Pancreas (tissue), 10 donors: Measurements from ENCODE around the gene FYN. TPM values are rescaled to one million over a fixed set of nuclear protein-coding genes. Genes with fewer than 3 reads are reported as not detected.

ENCODE experiments used
- ATAC-seq, 4 donors: fragments of 200-7000 bp; cut with Tn5 transposase; one replicate each; pipeline versions ENCODE4 v1.8.0 to v1.9.1; 2020; ENCODE audit warnings: mild to moderate bottlenecking in 4 of 4, moderate library complexity in 4 of 4
- DNase-seq, 6 donors: peaks; one replicate each; pipeline ENCODE4 v3.0.0-alpha.2; 2020
- FAIRE-seq: peaks from 2 replicates; lab custom pipeline; 2012; peaks lifted over from hg19 to GRCh38; lab: Jason Lieb, UNC
- H3K27ac ChIP-seq, 4 donors: fragments of 200-600 bp; sonication (generic); 1 replicate in 3 of 4; 2 replicates in 1 of 4; pipeline versions ENCODE4 v1.5.0 to v1.8.0; 2020
- H3K27me3 ChIP-seq, 4 donors: fragments of 200-600 bp; one replicate each; pipeline ENCODE4 v1.8.0; 2021
- H3K36me3 ChIP-seq, 3 donors: fragments of 200-600 bp; sonication (generic) in 1 of 3; one replicate each; pipeline versions ENCODE4 v1.5.0 to v1.8.0; 2020 to 2021
- H3K4me1 ChIP-seq, 3 donors: fragments of 200-600 bp; one replicate each; pipeline ENCODE4 v1.8.0; 2021
- H3K4me3 ChIP-seq, 4 donors: fragments of 200-600 bp; sonication (generic) in 2 of 4; one replicate each; pipeline versions ENCODE4 v1.5.0 to v1.8.0; 2020 to 2021
- H3K9me3 ChIP-seq, 4 donors: fragments of 200-600 bp; one replicate each; pipeline ENCODE4 v1.8.0; 2021
- WGBS, 2 donors: extraction: QIAGEN DNeasy Blood & Tissue Kit; methylation state at CpG; one replicate each; pipeline ENCODE4 v1.1.7; 2013; 5-methylcytosine and 5-hydroxymethylcytosine counted together
- intact Hi-C, 3 donors: fragments of 100-400 bp; cut with DNase I; formaldehyde crosslinking; loops; one replicate each; pipeline versions ENCODE4 v1.11.1 to v1.14.2; 2022
- polyA plus RNA-seq, 2 donors: library from polyadenylated mRNA; stranded (reverse); fragments of 200-250 nt; gene quantifications; one replicate each; pipeline ENCODE4 v1.2.3, GENCODE V29; 2013
- total RNA-seq, 6 donors: library from RNA; stranded (reverse); fragmentation: NEBNext Ultra II Directional in 4 of 6; extraction: Animal tissue kit (Norgen Biotek cat#: 25700) in 4 of 6; gene quantifications; one replicate each; pipeline versions ENCODE4 v1.2.1 to v1.2.4, GENCODE V29; 2021 to 2023
- TF ChIP-seq, protein P1 (sequence below), 4 donors: fragments of 200-600 bp; sonication (generic) in 3 of 4; IDR thresholded peaks; one replicate each; pipeline versions ENCODE4 v1.5.0 to v1.8.0; 2021; ENCODE audit warnings: antibody characterized with exemption in 4 of 4
- donor health status: healthy with polysubstance abuse.
- donor health status: DM: no; HTN: no; CAD: no; lungs with moderate emphysema.
- donor health status: DM: no; HTN: no; CAD: no.
- donor health status: control.
- donor health status: control.
- donor health status: Bipolar disorder and iron deficiency.
- donor health status: DM: yes; HTN: yes; CAD: no.
- donor health status: DM: no; HTN: no; CAD: no.
- donor health status: DM: no; HTN: no; CAD: no.
- donor health status: DM: yes; HTN: yes; CAD: no.

FYN gene
- total and polyA plus RNA-seq, 8 donors: 6.4 to 21.7 (median 11.9) TPM

DNA sequence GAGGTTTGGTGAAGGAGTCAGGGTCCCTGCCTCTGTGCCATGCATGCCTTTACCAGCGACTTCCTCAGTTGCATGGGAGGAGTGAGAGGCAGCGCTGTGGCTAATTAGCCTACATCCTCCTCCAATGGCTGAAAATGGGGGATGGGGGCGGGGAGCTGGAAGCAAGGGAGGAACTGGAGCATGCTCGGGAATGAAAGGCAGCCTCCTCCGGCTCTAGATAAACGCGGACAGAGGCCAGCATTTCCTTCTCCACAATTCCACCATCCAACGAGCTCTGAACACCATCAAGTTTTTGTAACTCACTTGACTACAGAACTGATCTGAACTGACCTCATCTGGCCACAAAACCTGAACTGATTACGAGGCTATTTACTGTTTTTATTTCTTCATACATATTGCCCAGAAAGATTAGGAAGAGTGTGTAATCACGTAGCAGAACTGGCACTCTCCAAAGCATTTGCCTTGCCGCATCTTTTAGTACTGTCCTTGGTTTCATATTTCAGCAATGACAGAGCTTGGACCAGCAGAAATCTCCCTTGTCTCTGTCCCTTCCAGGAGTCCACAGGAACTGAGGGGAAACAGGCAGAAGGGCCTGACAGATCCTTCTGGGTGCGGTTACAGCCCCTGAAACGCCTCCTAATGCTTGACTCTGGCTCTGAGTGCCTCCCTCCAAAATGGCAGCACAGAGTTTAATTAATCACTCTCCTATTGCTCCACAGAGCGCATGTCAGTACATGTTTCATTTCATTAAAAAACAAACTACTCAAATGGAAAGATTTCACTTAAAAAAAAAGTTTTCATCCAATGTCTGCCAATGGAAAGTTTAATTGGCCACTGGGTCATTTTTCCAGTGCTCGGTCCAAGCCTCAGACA, 209.3 kb downstream of the FYN start:
- DNase-seq: no peak
- Histone ChIP-seq H3K27ac (no peak overlapping the region), H3K9me3 (no peaks in the 10 kb centered on the region), H3K4me3 (no peak overlapping the region), H3K27me3 (no peaks in the 10 kb centered on the region), H3K4me1 (no peaks in the 10 kb centered on the region), H3K36me3 (no peaks in the 10 kb centered on the region)
- no peak for FAIRE-seq
- TF ChIP-seq, protein P1, sequence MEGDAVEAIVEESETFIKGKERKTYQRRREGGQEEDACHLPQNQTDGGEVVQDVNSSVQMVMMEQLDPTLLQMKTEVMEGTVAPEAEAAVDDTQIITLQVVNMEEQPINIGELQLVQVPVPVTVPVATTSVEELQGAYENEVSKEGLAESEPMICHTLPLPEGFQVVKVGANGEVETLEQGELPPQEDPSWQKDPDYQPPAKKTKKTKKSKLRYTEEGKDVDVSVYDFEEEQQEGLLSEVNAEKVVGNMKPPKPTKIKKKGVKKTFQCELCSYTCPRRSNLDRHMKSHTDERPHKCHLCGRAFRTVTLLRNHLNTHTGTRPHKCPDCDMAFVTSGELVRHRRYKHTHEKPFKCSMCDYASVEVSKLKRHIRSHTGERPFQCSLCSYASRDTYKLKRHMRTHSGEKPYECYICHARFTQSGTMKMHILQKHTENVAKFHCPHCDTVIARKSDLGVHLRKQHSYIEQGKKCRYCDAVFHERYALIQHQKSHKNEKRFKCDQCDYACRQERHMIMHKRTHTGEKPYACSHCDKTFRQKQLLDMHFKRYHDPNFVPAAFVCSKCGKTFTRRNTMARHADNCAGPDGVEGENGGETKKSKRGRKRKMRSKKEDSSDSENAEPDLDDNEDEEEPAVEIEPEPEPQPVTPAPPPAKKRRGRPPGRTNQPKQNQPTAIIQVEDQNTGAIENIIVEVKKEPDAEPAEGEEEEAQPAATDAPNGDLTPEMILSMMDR (IDR thresholded peaks at IDR 0.05): no peak
- intact Hi-C loops: no loop called here
- WGBS, 2 donors: 73 to 78% methylated on average over 15 of the region's 15 CpGs
- peak in 3 of 4 donors; percentile 8 to 26 (median 15) for ATAC-seq

DNA sequence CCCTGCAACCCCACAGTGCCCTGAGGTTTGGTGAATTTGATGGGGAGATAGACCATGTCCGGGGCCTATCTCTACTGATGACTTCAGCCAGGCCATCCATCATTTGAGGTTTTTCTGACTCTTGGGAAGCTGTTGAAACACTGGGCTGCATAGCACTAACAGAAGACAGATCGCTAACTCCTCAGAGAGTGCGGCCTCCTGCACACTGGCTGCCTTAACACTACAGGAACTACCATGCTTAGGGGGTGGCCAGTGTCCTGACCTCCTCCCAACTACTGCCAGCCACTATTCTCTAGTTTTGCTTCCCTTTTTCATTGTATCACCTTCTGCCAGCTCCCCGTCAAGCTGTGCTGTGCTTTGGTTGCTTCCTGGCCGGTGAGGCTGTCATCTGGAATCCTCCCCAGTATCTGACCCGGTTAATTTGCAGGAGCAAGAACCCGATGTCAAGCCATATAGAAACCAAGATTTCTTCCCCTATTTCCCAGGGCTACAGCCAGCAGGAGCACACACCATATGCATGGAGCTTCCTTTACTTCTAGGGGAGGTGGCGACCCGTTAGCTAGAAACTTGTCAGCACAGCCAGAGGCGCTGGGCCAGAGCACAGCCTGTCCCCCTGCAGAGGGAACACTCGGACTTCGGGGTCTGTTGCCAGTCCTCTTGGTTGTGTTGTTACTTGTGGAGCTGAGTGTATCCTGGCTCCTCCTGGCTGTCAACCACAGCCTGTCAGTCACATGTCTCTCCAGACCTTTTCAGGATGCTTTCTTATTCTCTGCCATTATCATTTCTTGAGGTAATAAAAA, 210.3 kb downstream of the FYN start:
- TF ChIP-seq, protein P1 (IDR thresholded peaks at IDR 0.05): no peak
- FAIRE-seq: no peak
- H3K4me1 ChIP-seq: no peaks in the 10 kb centered on the region
- no peak overlapping the region for H3K4me3 ChIP-seq
- 76 to 81% methylated on average over 12 of the region's 12 CpGs for WGBS, 2 donors
- no peaks in the 10 kb centered on the region for H3K36me3 ChIP-seq
- intact Hi-C loops: no loop called here
- H3K27me3 ChIP-seq: no peaks in the 10 kb centered on the region
- H3K27ac ChIP-seq: no peak overlapping the region
- peak in 2 of 4 donors; percentile 10 to 25 for ATAC-seq
- DNase-seq: no peak
- no peaks in the 10 kb centered on the region for H3K9me3 ChIP-seq

DNA sequence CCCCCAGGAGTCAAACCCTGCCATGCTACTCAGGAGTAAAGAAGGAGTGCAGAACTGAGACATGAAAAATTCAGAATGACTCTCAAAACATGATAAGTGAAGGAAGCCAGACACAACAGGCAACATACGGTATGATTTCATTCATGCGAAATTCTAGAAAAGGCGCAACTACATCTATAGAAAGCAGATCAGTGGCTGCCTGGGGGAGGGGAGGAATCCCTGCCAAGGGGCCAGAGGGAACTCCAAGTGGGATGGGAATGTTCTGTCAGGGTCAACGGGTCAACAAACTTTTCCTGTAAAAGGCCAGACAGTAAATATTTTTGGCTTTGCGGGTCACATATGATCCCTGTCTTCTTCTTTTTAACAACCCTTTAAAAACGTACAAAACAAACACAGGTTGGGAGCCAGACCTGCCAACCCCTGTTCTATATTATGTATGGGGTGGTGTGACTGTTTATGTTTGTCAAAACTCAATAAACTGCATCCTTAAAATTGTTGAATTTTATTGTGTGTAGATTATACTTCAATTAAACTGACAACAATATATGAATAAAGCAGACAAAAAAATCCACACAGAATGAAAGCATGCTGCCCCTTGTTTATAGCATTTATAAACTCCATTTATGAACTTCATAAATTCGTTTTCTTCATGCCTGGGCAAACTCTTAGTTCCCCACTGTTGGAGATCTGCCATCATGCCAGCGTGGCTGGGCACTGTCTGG, 211.0 kb downstream of the FYN start:
- WGBS, 2 donors: 78 to 81% methylated on average over 8 of the region's 8 CpGs
- ATAC-seq (no peak), DNase-seq (no peak), FAIRE-seq (no peak)
- Histone ChIP-seq H3K4me3 (no peak overlapping the region), H3K27ac (no peak overlapping the region), H3K4me1 (no peaks in the 10 kb centered on the region), H3K27me3 (no peaks in the 10 kb centered on the region), H3K36me3 (no peaks in the 10 kb centered on the region), H3K9me3 (no peaks in the 10 kb centered on the region)
- TF ChIP-seq, protein P1 (IDR thresholded peaks at IDR 0.05): no peak
- intact Hi-C loops: no loop called here

DNA sequence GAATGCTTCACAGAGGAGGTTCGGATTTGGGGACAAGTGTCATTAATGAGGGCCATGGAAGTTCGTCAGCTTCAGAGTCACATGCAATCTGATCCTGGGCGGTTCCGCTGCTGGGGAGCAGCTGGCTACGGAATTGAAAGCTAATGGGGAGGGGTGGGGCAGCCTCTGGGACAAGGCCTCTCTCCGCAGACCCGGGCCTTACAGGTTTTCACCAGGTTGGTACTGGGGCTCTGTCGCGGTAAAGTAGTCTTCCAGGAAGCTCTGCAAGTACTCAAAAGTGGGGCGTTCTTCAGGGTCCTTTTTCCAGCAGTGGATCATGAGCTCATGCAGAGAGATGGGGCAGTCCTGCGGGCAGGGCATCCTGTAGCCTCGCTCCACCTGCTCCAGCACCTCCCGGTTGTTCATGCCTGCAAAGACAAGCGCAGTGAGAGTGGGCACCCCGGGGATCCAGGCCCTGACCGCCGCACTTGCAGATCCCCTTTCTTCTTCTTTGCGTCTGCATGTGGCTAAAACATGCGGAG, 211.7 kb downstream of the FYN start:
- 43 to 45% methylated on average over 19 of the region's 19 CpGs for WGBS, 2 donors
- TF ChIP-seq, protein P1 (IDR thresholded peaks at IDR 0.05): no peak

More for the DNA sequence above, 211.7 kb downstream of the FYN start:
- peak in 3 of 6 donors; percentile 21 to 42 (median 23) for DNase-seq
- Histone ChIP-seq H3K27ac (no peak overlapping the region), H3K4me3 (peak overlapping the region in 1 of 4 donors; percentile 3), H3K4me1 (no peaks in the 10 kb centered on the region), H3K36me3 (no peaks in the 10 kb centered on the region), H3K27me3 (no peaks in the 10 kb centered on the region), H3K9me3 (no peaks in the 10 kb centered on the region)
- intact Hi-C loops: no loop called here
- peak; percentile 63 to 83 (median 78) for ATAC-seq
- FAIRE-seq: no peak
